ENCODE data around the gene OVAAL. TPM values are rescaled to one million over a fixed set of nuclear protein-coding genes. Genes with fewer than 3 reads are reported as not detected.

The OVAAL gene
- total RNA-seq, 2 experiments from 2014 or later, result not detected

- intact Hi-C loops (cut with micrococcal nuclease; ENCODE audit: unreplicated experiment), result no loop called here
- Histone ChIP-seq H3K4me1 (ENCODE audit: insufficient read depth, low read length, poor library complexity, severe bottlenecking) (no peaks in the 10 kb centered on the region), H3K9me3 (ENCODE audit: low read length) (no peaks in the 10 kb centered on the region), H3K36me3 (ENCODE audit: insufficient read depth, low read length) (no peaks in the 10 kb centered on the region), H3K4me3 (ENCODE audit: low read depth, low read length, poor library complexity, severe bottlenecking) (no peak overlapping the region), H3K79me2 (ENCODE audit: insufficient read depth, low read depth, low read length) (no peaks in the 10 kb centered on the region), H2AFZ (ENCODE audit: low read length) (no peak overlapping the region), H3K4me2 (ENCODE audit: low read length) (no peak overlapping the region), H3K27ac (ENCODE audit: low read depth, low read length, poor library complexity, severe bottlenecking) (no peak overlapping the region), H4K20me1 (ENCODE audit: insufficient read depth, low read length) (no peaks in the 10 kb centered on the region), H3K9me2 (ENCODE audit: insufficient read depth, low read length) (no peaks in the 10 kb centered on the region)
- TF ChIP-seq CTCF (conservative IDR thresholded peaks at IDR 0.05; ENCODE audit: low read length), result no peak
- no peak for TF ChIP-seq EZH2phosphoT487 (IDR thresholded peaks at IDR 0.05; ENCODE audit: borderline replicate concordance, low read depth, low read length)
- CTCF ChIA-PET (ENCODE audit: unreplicated experiment), result interaction anchor here (0.6 kb wide), 1 partner anchor 467 kb away, joined by 3 read pairs; no protein-coding TSS in a partner anchor
- no peak for DNase-seq (ENCODE audit: low spot score)
- no TSS peak for BruUV-seq (replicated peaks)
- POLR2A ChIA-PET, result interaction anchor here (0.6 kb wide), 1 partner anchor 266 kb away, joined by 3 read pairs; no protein-coding TSS in a partner anchor
Observed at GRCh38 chr1:180521474-180522212, 37.1 kb upstream of the OVAAL start.

- no TSS peak for BruUV-seq (replicated peaks)
- no peaks in the 10 kb centered on the region for H3K79me2 ChIP-seq (ENCODE audit: insufficient read depth, low read depth, low read length)
- no peaks in the 10 kb centered on the region for H3K9me3 ChIP-seq (ENCODE audit: low read length)
- intact Hi-C loops (cut with micrococcal nuclease; ENCODE audit: unreplicated experiment), result no loop called here
- TF ChIP-seq EZH2phosphoT487 (IDR thresholded peaks at IDR 0.05; ENCODE audit: borderline replicate concordance, low read depth, low read length), result no peak
- TF ChIP-seq CTCF (conservative IDR thresholded peaks at IDR 0.05; ENCODE audit: low read length), result no peak
- H3K4me2 ChIP-seq (ENCODE audit: low read length), result no peak overlapping the region
- no peaks in the 10 kb centered on the region for H3K9me2 ChIP-seq (ENCODE audit: insufficient read depth, low read length)
- no peak for DNase-seq (ENCODE audit: low spot score)
- ChIA-PET CTCF (ENCODE audit: unreplicated experiment) (interaction anchor here (0.6 kb wide), 1 partner anchor 466 kb away, joined by 3 read pairs; no protein-coding TSS in a partner anchor), POLR2A (no interaction called here)
- no peak overlapping the region for H3K27ac ChIP-seq (ENCODE audit: low read depth, low read length, poor library complexity, severe bottlenecking)
- no peaks in the 10 kb centered on the region for H3K4me1 ChIP-seq (ENCODE audit: insufficient read depth, low read length, poor library complexity, severe bottlenecking)
- H3K4me3 ChIP-seq (ENCODE audit: low read depth, low read length, poor library complexity, severe bottlenecking), result no peak overlapping the region
- no peak overlapping the region for H2AFZ ChIP-seq (ENCODE audit: low read length)
- H4K20me1 ChIP-seq (ENCODE audit: insufficient read depth, low read length), result no peaks in the 10 kb centered on the region
- no peaks in the 10 kb centered on the region for H3K36me3 ChIP-seq (ENCODE audit: insufficient read depth, low read length)
Observed at GRCh38 chr1:180522213-180522515, 36.6 kb upstream of the OVAAL start.

GRCh38 chr1:180524160-180524914 is 34.4 kb upstream of the OVAAL start:
- Histone ChIP-seq H3K9me3 (ENCODE audit: low read length) (no peaks in the 10 kb centered on the region), H3K4me2 (ENCODE audit: low read length) (no peak overlapping the region), H3K4me1 (ENCODE audit: insufficient read depth, low read length, poor library complexity, severe bottlenecking) (no peaks in the 10 kb centered on the region), H3K79me2 (ENCODE audit: insufficient read depth, low read depth, low read length) (no peaks in the 10 kb centered on the region), H3K27ac (ENCODE audit: low read depth, low read length, poor library complexity, severe bottlenecking) (no peak overlapping the region), H2AFZ (ENCODE audit: low read length) (no peak overlapping the region), H3K36me3 (ENCODE audit: insufficient read depth, low read length) (no peaks in the 10 kb centered on the region), H3K9me2 (ENCODE audit: insufficient read depth, low read length) (no peaks in the 10 kb centered on the region), H4K20me1 (ENCODE audit: insufficient read depth, low read length) (no peaks in the 10 kb centered on the region), H3K4me3 (ENCODE audit: low read depth, low read length, poor library complexity, severe bottlenecking) (no peak overlapping the region)
- no TSS peak for BruUV-seq (replicated peaks)
- intact Hi-C loops (cut with micrococcal nuclease; ENCODE audit: unreplicated experiment), result no loop called here
- DNase-seq (ENCODE audit: low spot score), result no peak
- CTCF ChIA-PET (ENCODE audit: unreplicated experiment), result no interaction called here
- POLR2A ChIA-PET, result interaction anchor here (1.5 kb wide), 1 partner anchor 8 kb away, joined by 6 read pairs; no protein-coding TSS in a partner anchor
- TF ChIP-seq EZH2phosphoT487 (IDR thresholded peaks at IDR 0.05; ENCODE audit: borderline replicate concordance, low read depth, low read length) (no peak), CTCF (conservative IDR thresholded peaks at IDR 0.05; ENCODE audit: low read length) (no peak)

Measured in OCI-LY7 (cell line).